GM11168 (cell line): Measurements from ENCODE around the gene BCCIP.

Source experiments
- in situ Hi-C: fragments of 300-500 bp; cut with MboI; formaldehyde crosslinking; loops from one replicate; pipeline ENCODE4 v1.12.0; 2022; ENCODE audit warnings: low sequenced_read_pairs; ENCODE audit not compliant: unreplicated experiment

BCCIP gene

GRCh38 chr10:125822878-125823662, at the start of gene BCCIP, which contains the start of gene UROS:
Gene BCCIP, plus strand, starts transcription at chr10:125823546. Its CDS starts 12 bp downstream, at chr10:125823558.
Gene UROS, minus strand, starts transcription at chr10:125823258. Its CDS starts 6,759 bp downstream, at chr10:125816499.
- in situ Hi-C loops: no loop called here

- in situ Hi-C loops: no loop called here
Observed at GRCh38 chr10:125773687-125774543, 49.4 kb upstream of the BCCIP start.

- in situ Hi-C loops: no loop called here
Observed at GRCh38 chr10:125774581-125775191, 48.7 kb upstream of the BCCIP start.

GRCh38 chr10:125775491-125776106, 47.7 kb upstream of the BCCIP start, which contains the start of gene MMP21:
Gene MMP21, minus strand, starts transcription at chr10:125775821. Its CDS starts 0 bp downstream, at chr10:125775821.
- in situ Hi-C loops: no loop called here

- in situ Hi-C loops: no loop called here
Observed at GRCh38 chr10:125777806-125778205, 45.5 kb upstream of the BCCIP start.

- in situ Hi-C loops: no loop called here
Observed at GRCh38 chr10:125778556-125778955, 44.8 kb upstream of the BCCIP start.

GRCh38 chr10:125779403-125780327, 43.7 kb upstream of the BCCIP start:
- in situ Hi-C loops: no loop called here

GRCh38 chr10:125781374-125781773, 42.0 kb upstream of the BCCIP start:
- in situ Hi-C loops: no loop called here

GRCh38 chr10:125782054-125782453, 41.3 kb upstream of the BCCIP start:
- in situ Hi-C loops: no loop called here

- in situ Hi-C loops: no loop called here
Observed at GRCh38 chr10:125782616-125783015, 40.7 kb upstream of the BCCIP start.

- in situ Hi-C loops: no loop called here
Observed at GRCh38 chr10:125783408-125783807, 39.9 kb upstream of the BCCIP start.

- in situ Hi-C loops: no loop called here
Observed at GRCh38 chr10:125783957-125784356, 39.4 kb upstream of the BCCIP start.

GRCh38 chr10:125785791-125786190, 37.6 kb upstream of the BCCIP start:
- in situ Hi-C loops: no loop called here

GRCh38 chr10:125788156-125789034, 35.0 kb upstream of the BCCIP start:
- in situ Hi-C loops: no loop called here

- in situ Hi-C loops: no loop called here
Observed at GRCh38 chr10:125792342-125793300, 30.7 kb upstream of the BCCIP start.

- in situ Hi-C loops: no loop called here
Observed at GRCh38 chr10:125795128-125795527, 28.2 kb upstream of the BCCIP start.

- in situ Hi-C loops: no loop called here
Observed at GRCh38 chr10:125795637-125796190, 27.6 kb upstream of the BCCIP start.
